Bronchial epithelial cell (primary cell): ENCODE measurements around the gene KIT. TPM values are rescaled to one million over a fixed set of nuclear protein-coding genes. Genes with fewer than 3 reads are reported as not detected.

Experiments used
- DNase-seq: peaks from one replicate; pipeline ENCODE4 v3.0.0-alpha.2; 2010; ENCODE audit warnings: low read depth
- FAIRE-seq: peaks from 2 replicates; lab custom pipeline; 2011; peaks lifted over from hg19 to GRCh38; lab: Jason Lieb, UNC
- H3K27me3 ChIP-seq: 2 replicates; pipeline ENCODE4 v1.5.1; 2011; ENCODE audit warnings: low read length; ENCODE audit not compliant: control insufficient read depth, insufficient read depth
- H3K36me3 ChIP-seq: 2 replicates; pipeline ENCODE4 v1.5.1; 2011; ENCODE audit warnings: low read length; ENCODE audit not compliant: control insufficient read depth, insufficient read depth
- H3K4me3 ChIP-seq: 2 replicates; pipeline ENCODE4 v1.5.1; 2011; ENCODE audit warnings: mild to moderate bottlenecking, low read depth, low read length, control low read depth
- CTCF ChIP-seq: IDR thresholded peaks from 2 replicates; pipeline ENCODE4 v1.5.1; 2011; ENCODE audit warnings: mild to moderate bottlenecking, moderate library complexity, low read length, control low read depth, inconsistent platforms; ENCODE audit not compliant: insufficient read depth, severe bottlenecking
- total RNA-seq: library from RNA; depleted of rRNA; stranded (reverse); fragments of >200 nt; gene quantifications from 2 replicates; pipeline ENCODE4 v1.2.1, GENCODE V29; 2014

KIT gene
- total RNA-seq, 1 donor from 2014 or later = under 0.01 TPM

GRCh38 chr4:54661686-54662085, 3.9 kb downstream of the KIT start:
- FAIRE-seq = no peak
- TF ChIP-seq CTCF = no peak
- Histone ChIP-seq H3K36me3 (no peaks in the 10 kb centered on the region), H3K27me3 (peaks cover 32% of the 10 kb centered on the region), H3K4me3 (no peak overlapping the region)
- DNase-seq = peak; percentile 43

- no peaks in the 10 kb centered on the region for H3K36me3 ChIP-seq
- no peak overlapping the region for H3K4me3 ChIP-seq
- FAIRE-seq (no peak), DNase-seq (no peak)
- peaks cover 28% of the 10 kb centered on the region for H3K27me3 ChIP-seq
- no peak for TF ChIP-seq CTCF
Observed at GRCh38 chr4:54662123-54662522, 4.4 kb downstream of the KIT start.

- no peak for DNase-seq
- no peaks in the 10 kb centered on the region for H3K36me3 ChIP-seq
- peaks cover 19% of the 10 kb centered on the region for H3K27me3 ChIP-seq
- no peak for FAIRE-seq
- no peak for TF ChIP-seq CTCF
- no peak overlapping the region for H3K4me3 ChIP-seq
Observed at GRCh38 chr4:54662901-54663585, 5.3 kb downstream of the KIT start.

GRCh38 chr4:54664400-54664799, 6.6 kb downstream of the KIT start:
- no peak for TF ChIP-seq CTCF
- FAIRE-seq = no peak
- Histone ChIP-seq H3K4me3 (no peak overlapping the region), H3K36me3 (no peaks in the 10 kb centered on the region), H3K27me3 (peaks cover 8% of the 10 kb centered on the region)
- no peak for DNase-seq

GRCh38 chr4:54668014-54668611, 10.4 kb downstream of the KIT start:
- Histone ChIP-seq H3K36me3 (no peaks in the 10 kb centered on the region), H3K27me3 (no peaks in the 10 kb centered on the region), H3K4me3 (no peak overlapping the region)
- FAIRE-seq (no peak), DNase-seq (no peak)
- no peak for TF ChIP-seq CTCF
